GM21526 (cell line): ENCODE data around the gene FUZ.
A peak's percentile ranks its signal among the peaks of the same experiment; 100 is the strongest.

ENCODE experiments used
- ATAC-seq: cut with Tn5 transposase; IDR thresholded peaks from one replicate; pipeline ENCODE4 v1.9.1; 2021; ENCODE audit warnings: moderate library complexity; ENCODE audit not compliant: unreplicated experiment, low FRiP score

FUZ gene

DNA sequence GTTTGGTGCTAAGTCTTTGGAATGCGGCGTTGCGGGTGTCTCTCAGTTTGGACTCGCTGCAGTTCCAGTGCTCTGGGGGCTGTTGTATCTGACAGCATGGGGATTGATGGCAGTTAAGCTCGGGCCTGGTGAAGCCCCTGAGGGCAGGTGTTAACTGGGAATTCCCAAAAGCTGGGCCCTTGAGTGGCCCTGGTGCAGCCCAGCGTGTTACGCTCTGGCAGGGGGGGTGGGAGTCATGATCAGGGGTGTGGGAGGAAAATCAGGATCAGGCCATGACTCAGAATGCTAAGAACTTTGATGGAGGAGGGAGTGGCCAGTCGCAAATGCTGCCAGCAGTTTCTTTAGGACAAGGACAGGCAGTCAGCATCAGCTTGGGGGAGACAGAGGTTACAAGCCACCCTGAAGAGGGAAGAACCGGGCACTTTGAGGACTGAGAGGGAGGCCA, 26.7 kb downstream of the FUZ start:
- ATAC-seq, result no peak

DNA sequence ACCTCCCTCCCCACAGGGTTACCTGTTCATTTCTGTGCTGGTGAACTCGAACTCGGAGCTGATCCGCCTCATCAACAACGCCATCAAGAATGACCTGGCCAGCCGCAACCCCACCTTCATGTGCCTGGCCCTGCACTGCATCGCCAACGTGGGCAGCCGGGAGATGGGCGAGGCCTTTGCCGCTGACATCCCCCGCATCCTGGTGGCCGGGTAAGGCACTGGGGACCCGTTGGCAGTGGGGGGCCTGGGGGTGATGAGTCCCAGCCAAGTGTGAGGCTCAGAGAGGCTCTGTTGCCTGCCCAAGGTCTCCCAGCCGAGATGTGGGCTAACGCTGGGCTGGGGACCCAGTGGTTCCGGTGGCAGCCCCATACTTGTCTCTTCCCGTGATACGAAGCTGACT, 30.6 kb downstream of the FUZ start:
- no peak for ATAC-seq

DNA sequence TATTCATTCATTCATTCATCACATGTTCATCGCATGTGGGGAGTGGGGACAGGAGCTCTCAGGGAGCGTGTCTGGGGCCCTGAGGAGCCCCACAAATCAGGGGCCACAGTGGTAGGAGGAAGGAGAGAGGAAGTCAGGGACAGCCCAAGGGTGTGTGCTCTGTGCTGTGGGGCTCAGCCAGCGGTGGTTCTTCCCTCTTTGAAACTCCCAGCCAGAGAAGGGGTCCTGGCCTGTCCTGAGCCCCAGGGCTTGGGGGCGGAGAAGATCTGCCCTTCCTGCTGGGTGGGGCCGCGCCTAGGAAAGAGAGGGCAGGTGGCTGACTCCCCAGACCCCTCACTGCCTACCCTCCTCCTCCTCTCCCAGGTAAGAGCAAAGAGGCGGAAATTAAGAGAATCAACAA, 31.7 kb downstream of the FUZ start:
- ATAC-seq, result no peak

DNA sequence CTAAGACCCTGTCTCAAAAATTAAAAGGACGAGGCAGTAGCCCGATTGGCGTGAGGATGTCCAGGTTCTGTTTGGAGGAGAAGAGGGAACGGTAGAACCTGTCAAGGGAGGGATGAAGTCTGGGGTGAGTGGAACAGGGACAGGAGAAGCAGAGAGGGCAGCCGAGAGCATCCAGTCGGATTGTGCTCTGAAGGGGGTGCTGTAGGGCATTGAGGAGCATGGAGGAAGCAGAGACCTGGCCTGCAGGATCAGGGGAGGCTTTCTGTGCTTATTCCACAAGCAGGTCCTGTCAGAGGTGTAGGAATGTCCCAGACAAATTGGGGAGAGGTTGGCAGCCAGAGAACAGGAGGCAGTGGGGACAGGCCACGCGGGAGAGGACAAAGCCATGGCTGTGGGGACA, 32.2 kb downstream of the FUZ start:
- no peak for ATAC-seq

DNA sequence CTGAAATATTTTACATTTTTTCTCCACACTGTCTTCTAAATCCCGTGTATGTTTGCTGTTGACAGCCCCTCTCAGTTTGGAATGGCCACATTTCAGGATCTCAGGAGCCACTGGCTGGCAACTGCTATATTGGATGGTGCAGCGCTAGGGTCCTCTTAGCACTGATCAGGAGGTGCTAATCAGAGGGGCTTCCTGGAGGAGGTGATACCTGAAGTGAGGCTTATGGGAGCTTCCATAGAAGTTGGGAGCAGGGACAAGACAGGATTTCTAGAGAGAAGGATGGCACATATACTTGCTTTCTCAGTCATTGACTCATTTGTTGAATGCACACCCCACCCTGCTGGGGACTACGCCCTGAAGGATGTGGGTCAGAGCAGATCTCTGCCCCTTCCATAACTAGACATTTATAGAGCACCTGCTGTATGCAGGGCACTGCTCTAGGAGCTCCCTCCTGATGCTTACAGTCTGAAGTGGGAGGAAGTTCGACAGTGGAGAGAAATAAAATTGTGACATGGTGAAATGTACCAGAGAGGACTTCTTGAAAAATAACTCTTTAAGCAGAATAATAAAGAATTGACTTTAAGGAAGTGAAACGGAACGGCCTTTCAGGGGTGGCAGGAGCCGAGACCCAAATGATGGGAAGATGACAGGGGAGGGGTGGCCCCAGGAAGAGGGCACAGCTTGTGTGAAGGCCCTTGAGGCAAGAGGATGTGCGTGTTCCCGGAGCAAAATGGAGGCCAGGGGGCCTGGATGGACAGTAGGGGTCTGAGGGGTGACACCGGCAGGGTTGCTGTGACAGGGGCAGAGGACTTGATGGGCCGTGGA, 33.1 kb downstream of the FUZ start:
- ATAC-seq, result no peak

DNA sequence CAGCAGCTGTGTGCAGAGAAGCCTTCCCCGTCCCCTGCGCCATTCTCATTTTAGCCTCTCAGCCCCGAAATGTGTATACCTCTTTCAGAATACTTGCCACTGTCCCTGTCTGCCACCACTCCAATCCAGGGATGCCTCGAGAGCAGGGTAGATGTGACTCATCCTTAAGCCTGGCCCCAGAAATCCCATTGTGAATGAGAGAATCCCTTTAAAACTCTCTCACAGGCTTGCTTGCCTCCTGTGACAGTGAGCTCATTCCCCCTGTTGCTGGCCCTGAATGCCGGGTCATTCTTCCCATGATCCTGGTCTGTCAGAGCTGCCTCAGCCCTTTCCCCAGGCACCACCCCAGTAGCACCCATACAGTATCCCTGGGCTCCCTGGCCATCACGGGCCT, 36.7 kb downstream of the FUZ start:
- ATAC-seq, result no peak

DNA sequence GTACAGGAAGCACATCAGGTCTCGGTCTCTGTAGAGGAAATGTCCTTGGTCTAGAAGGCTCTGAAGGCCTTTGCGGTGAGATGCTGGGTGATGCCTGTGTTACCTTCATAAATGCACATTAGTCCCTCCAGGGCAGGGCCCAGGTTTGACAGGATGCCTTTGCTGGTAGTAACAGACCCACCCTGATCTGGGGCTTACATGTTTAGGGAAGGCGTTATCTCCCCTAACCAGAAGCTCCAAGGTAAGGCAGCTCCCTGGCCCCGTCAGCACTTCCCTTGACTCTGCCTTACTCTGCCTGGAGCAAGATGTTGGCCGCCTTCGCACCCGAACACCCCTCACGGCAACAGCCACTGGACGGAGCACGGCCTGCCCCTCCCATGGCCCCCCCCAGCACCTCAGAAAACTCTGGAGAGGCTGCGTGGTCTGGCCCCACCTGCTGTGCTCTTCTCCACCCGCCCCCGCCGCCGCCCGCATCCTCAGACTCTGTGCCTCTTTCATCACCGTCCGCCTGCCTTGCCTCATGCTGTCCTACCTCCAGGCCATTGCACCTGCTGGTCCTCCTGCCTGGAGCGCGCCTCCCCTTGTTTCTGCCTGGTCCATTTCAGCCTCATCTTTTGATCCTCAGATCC, 37.2 kb downstream of the FUZ start:
- ATAC-seq, result no peak

DNA sequence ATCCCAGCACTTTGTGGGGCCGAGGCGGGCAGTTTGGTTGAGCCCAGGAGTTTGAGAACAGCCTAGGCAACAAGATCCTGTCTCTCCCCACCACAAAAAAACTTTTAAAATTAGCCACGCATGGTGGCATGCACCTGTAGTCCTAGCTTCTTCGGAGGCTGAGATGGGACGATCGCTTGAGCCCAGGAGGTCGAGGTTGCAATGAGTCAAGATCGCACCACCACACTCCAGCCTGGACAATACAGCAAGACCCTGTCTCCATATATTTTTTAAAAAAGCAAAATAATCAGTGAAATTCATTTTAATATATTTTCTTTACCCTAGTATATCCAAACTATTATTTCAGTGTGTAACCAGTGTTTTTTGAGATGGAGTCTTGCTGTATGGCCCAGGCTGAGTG, 38.1 kb downstream of the FUZ start:
- ATAC-seq, result no peak

DNA sequence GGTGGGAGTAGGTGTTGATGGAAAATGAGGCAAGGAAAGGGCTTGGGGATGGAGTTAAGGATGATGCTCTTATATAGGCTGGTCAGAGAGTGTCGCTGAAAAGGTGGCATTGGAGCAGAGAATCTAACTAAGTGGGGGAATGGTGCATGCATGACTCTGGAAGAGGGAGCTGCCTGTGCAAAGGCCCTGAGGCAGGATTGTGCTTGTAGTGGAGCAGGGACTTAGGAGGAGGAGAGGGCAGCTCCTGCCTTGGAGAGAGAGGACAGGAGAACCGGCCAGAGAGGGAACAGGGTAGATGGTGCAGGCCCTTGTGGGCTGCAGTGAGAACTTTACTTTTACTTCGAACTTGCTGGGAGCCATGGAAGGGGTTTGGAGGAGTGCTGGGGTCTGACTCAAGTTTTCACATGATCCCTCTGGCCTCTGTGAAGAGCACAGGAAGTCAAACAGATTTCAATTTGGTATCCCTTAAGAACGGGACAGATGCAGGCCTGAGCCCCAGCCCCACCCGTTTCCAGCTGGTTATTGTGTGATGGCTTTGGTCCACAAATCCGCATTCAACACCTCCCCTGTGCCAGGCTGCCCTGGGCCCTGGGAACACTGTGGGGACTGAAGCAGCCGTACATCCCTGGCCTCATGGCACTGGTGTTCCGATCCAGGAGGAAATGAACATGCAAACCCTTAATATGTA, 39.3 kb downstream of the FUZ start:
- ATAC-seq, result no peak

DNA sequence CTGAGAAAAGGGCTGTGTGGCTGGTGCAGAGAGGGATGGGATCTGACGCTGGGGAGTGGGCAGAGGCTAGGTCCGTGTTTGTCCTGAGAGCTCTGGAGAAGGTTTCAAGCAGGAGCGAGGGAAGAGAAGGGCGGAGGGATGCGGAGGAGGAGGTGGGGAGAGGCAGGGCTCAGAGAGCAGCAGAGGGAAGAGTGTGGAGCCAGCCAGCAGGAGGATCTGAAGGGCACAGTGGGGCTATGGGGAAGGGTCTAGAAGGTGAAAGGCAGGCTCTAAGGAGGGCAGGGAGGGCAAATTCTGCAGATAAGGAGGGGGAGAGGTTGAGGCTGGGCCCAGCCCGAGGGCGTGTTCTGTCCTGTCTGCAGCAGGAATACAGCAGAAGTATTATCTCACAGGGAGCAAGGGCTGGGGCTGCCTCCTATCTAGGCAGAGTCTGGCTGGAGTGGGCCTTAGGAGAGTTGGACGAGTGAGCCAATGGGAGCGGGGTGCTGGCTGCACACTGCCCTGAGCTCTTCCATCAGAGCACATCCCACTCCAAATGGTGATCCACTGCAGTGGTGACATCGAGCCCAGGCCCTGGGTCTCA, 40.2 kb downstream of the FUZ start:
- no peak for ATAC-seq

DNA sequence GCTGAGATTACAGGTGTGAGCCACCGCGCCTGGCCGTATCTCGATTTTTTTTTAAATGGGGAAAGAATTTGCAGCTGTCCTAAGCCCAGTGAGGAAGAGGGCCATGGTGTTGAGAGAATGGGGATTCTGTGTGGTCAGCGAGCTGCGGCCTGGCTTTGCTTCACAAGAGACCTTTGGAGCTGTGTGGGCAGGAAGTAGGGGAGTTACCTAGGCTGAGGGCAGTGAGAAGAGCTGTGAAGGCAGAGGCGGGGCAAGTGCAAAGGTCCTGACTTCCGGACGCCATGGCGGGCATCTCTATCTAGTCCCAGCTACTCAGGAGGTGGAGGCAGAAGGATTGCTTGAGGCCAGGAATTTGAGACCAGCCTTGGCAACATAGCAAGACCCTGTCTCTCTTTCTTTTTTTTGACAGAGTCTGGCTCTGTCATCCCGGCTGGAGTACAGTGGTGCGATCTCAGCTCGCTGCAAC, 41.4 kb downstream of the FUZ start:
- ATAC-seq, result no peak

DNA sequence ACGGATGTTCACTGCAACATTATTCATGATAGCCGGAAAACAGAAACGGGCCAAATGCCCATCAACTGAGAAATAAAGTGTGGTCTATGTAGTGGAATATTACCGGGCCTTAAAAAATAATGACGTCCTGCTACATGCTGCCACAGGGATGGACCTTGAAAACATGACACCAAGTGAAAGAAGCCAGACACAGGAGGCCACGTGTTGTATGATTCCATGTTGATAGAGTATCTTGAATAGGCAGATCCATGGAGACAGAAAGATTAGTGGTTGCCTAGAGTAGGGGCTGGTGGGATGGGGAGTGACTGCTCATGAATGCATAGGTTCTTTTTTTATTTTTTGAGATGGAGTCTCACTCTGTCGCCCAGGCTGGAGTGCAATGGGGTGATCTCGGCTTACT, 42.6 kb downstream of the FUZ start:
- no peak for ATAC-seq

DNA sequence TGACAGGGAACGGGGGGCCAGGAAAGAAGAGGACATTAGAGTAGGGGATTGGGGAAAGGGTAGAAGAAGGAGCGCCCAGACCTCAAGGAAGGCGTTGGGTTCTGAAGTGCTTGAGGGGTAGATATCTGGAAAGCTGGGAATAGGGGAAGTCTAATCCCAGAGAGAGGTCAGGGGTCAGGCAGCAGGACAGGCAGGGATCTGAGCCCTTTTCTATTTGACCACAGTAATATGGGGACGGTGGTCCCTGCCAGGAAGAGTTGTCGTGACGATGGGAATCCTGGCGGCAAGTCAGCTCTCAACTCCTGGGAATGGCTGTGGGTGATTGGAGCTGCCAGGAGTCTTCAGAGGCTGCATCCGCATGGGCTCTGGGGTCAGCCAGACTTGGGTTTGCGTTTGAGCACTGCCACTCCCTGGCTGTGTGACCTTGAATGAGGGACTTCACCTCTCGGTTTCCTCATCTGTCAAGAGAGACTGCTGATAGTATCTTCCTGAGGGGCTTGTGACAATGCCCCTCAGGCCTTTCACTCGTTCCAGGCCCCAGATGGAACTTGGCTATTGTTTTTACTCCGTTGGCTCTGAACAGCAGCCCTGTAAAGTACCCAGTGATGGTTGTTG, 45.0 kb downstream of the FUZ start:
- no peak for ATAC-seq

DNA sequence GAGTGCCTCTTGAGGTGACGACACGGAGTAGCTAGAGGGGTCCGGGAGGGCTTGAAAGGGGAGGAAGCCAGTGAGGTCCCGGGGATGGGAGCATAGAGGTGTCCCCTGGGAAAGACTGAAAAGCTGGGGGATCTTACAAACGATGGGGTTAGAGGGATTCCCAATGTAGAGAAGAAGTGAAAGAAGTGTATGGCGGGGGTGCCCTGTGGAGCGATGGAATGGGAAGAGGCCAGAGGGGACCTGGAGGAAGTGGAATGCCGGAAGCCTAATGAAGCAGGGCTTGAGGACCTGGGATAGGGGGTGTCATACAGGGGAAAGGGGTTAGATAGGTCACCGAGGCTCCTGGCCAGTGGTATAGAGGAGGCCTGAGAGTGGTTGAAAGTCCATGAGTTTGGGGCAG, 45.7 kb downstream of the FUZ start:
- no peak for ATAC-seq

DNA sequence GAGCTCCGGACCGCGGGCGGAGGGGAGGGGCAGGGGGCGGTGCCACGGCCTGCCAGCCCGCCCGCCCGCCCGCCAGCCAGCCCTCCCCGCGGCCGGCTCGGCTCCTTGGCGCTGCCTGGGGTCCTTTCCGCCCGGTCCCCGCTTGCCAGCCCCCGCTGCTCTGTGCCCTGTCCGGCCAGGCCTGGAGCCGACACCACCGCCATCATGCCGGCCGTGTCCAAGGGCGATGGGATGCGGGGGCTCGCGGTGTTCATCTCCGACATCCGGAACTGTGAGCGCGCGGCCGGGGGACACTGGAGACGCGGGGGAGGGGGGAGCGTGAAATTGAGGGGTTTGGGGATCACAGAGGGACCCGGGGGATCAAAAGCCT, 46.2 kb downstream of the FUZ start, which contains the start of gene AP2A1:
AP2A1 (plus strand) TSS at position 72 of the 370 bp plus-strand sequence; CDS start at position 205, 133 bp downstream.
- ATAC-seq, result no peak

DNA sequence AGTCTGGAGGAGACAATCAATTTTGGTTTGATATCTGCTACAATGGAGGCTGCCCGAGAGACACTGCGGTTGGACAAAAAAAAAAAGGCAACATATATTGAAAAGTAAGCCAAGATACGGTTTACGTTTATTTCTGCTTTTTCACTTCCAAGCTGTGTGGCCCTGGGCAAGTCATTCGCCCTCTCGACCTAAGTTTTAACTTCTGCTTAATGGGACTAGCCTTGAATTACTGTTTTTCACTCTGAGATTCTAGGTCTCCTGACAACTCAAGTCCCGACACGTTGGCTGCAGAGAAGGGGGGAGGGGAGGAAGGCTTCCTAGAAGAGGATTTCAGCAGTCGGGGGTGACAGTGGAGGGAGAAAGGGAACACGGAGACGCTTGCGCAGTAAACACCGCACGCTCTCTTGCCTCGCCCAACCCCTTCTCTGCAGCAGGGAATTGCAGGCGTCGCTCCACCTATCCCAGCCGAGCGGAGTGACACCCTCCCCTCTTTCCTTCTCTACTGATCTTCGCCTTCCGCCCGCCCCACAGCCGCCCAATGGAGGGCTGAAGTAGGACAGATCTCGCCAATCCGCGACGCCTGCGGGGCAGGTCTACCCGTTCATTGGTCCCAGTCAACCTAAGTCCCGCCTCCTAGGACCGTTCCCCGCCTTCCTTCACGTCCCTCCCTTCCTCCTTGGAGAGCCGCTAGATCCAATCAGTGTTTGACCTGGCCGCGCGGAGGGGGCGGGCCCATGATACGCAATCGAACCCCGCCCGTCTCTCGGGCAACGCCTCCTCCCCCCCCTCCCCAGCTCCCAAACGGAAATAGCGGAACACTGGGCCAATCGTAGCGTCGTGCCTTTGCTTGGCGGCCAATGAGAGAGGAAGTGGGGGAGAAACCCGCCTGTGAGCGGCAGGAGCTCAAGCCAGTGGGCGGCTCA, 46.8 kb downstream of the FUZ start:
- peak; percentile 91 for ATAC-seq

DNA sequence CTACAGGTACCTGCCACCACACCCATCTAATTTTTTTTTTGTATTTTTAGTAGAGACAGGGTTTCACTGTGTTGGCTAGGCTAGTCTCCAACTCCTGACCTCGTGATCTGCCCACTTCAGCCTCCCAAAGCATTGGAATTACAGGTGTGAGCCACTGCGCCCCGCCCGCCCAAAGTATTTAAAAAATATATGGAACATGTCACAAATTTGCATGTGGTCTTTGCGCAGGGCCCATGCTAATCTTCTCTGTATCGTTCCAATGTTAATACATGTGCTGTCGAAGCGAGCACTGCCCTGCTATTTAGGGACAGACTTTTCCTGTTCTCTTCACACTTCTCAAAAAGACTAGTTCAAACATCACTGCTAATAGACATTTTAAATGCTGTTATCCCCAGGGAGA, 48.8 kb downstream of the FUZ start:
- ATAC-seq, result no peak

DNA sequence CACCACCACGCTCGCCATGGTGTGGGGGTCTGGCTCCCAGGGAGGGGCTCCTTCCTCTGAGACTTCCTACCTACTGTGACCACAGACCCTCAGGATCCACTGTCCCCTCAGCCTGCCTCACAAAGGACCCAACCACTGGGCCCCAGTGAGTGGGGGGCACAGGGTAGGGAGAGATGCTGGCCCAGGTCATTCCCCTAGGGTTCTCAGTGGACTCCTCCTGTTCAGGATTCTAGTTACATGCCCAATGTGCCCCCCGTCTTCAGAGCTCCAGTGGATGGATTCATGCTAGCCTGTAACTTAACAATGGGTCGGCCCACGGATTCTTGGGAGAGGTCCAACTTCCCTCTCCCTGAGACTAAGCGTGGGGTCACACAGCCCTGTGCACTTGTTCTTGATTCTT, 49.9 kb downstream of the FUZ start, which contains the start of gene TSKS:
TSKS (minus strand) TSS at position 77 of the 400 bp plus-strand sequence; CDS start at position 18, 59 bp downstream.
- no peak for ATAC-seq

DNA sequence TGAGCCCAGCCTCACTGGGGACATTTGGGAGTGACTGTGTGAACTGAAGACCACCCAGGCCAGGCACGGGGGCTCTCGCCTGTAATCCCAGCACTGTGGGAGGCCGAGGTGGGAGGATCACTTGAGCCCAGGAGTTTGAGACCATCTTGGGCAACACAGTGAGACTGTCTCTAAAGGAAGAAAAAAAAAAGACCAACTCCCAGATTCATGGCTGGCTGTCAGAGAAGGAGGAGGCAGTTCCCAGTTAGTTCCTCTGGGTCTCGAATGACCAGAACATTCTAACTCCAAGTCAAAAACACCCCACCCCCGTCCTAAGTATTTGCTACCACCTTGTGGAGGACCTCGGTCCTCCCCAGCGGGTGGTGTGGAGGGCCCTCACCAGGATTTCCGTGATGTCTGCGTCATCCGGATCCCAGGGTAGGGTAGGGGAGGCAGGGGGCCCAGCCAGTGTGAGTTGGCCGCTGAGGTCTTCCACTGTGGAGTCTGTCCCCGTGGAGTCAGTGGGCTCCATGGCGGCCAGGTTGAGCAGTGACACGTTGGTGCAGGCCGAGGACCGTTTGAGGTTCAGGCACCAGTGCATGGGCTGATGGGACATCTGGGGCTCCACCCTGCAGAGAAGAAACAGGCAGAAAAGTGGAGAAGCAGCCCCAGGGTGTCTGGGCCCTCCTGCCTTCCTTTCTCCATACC, 51.3 kb downstream of the FUZ start:
- ATAC-seq, result no peak
